Stimulated activated CD4-positive, alpha-beta T cell treated with anti-CD3 and anti-CD28 coated beads, Interleukin-12 subunit alpha, Interleukin-12 subunit beta, amount 100 ng/mL, for 24 hours (primary cell): ENCODE data around the gene CCDC138.

Source experiments
- DNase-seq, 2 experiments: peaks; one replicate each; pipeline ENCODE4 v3.0.0-alpha.2; 2020; ENCODE audit warnings: low read depth in 2 of 2

Gene CCDC138

GRCh38 chr2:108896741-108897140 lies 110.2 kb downstream of the CCDC138 start:
- DNase-seq, result no peak

- no peak for DNase-seq
These were observed 111.9 kb downstream of the CCDC138 start for GRCh38 chr2:108898315-108899082.

- no peak for DNase-seq
These were observed 118.1 kb downstream of the CCDC138 start for GRCh38 chr2:108904680-108905079.

GRCh38 chr2:108905176-108905575 lies 118.6 kb downstream of the CCDC138 start:
- DNase-seq, result no peak

GRCh38 chr2:108905906-108906305 lies 119.3 kb downstream of the CCDC138 start:
- no peak for DNase-seq

GRCh38 chr2:108906403-108907077 lies 120.0 kb downstream of the CCDC138 start:
- no peak for DNase-seq

- DNase-seq, result no peak
These were observed 121.5 kb downstream of the CCDC138 start for GRCh38 chr2:108907822-108908712.

- no peak for DNase-seq
These were observed 122.1 kb downstream of the CCDC138 start for GRCh38 chr2:108908713-108909070.

- DNase-seq, result no peak
These were observed 122.8 kb downstream of the CCDC138 start for GRCh38 chr2:108909275-108909823.

- DNase-seq, result no peak
These were observed 123.5 kb downstream of the CCDC138 start for GRCh38 chr2:108910011-108910431.

GRCh38 chr2:108910541-108911396 lies 124.2 kb downstream of the CCDC138 start:
- DNase-seq, result no peak

GRCh38 chr2:108911401-108911800 lies 124.8 kb downstream of the CCDC138 start:
- DNase-seq, result no peak

GRCh38 chr2:108911807-108912628 lies 125.4 kb downstream of the CCDC138 start:
- DNase-seq, result no peak

GRCh38 chr2:108912629-108912902 lies 126.0 kb downstream of the CCDC138 start:
- no peak for DNase-seq

- no peak for DNase-seq
These were observed 129.7 kb downstream of the CCDC138 start for GRCh38 chr2:108916122-108916795.

- DNase-seq, result no peak
These were observed 130.3 kb downstream of the CCDC138 start for GRCh38 chr2:108916796-108917421.

- no peak for DNase-seq
These were observed 131.0 kb downstream of the CCDC138 start for GRCh38 chr2:108917526-108917925.

- no peak for DNase-seq
These were observed 131.7 kb downstream of the CCDC138 start for GRCh38 chr2:108918156-108918874.

- DNase-seq, result no peak
These were observed 132.4 kb downstream of the CCDC138 start for GRCh38 chr2:108918941-108919341.
